ENCODE data around the gene ZPBP. TPM values are rescaled to one million over a fixed set of nuclear protein-coding genes. Genes with fewer than 3 reads are reported as not detected.
A peak's percentile ranks its signal among the peaks of the same experiment; 100 is the strongest.

ZPBP gene, protein sequence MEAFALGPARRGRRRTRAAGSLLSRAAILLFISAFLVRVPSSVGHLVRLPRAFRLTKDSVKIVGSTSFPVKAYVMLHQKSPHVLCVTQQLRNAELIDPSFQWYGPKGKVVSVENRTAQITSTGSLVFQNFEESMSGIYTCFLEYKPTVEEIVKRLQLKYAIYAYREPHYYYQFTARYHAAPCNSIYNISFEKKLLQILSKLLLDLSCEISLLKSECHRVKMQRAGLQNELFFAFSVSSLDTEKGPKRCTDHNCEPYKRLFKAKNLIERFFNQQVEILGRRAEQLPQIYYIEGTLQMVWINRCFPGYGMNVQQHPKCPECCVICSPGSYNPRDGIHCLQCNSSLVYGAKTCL
- total RNA-seq: not detected

GRCh38 chr7:50092579-50093491 is at the start of gene ZPBP:
TSS of gene ZPBP (minus strand) at chr7:50093246. CDS start at chr7:50093194, 52 bp downstream.
- peak; percentile 47 for DNase-seq (ENCODE audit: low spot score)
- peak; percentile 99 for ATAC-seq

GRCh38 chr7:50142425-50143017 is 49.5 kb upstream of the ZPBP start:
- ATAC-seq (peak; percentile 83), DNase-seq (ENCODE audit: low spot score) (no peak)

- ATAC-seq (no peak), DNase-seq (ENCODE audit: low spot score) (no peak)
Measured at GRCh38 chr7:50141854-50142253, 48.8 kb upstream of the ZPBP start.

DNA sequence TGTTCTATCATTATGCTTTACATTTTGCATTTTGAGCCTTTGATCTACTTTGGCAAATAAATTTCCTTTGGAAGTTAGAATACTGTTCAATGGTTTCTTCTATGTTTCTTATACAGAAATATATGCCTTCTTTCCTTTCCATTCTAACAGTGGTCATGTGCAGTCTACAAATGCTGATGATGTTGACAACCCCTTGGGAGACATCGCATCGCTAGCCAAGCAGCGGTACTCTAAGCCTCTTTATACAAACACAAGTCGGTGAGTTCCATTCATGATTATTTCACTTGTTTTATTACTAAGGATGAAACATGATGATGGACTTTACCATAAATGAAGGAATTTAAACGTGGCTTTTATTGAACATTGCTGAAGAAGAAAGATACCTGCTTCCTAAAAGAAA is 48.1 kb upstream of the ZPBP start:
- DNase-seq (ENCODE audit: low spot score): no peak
- no peak for ATAC-seq

- ATAC-seq (no peak), DNase-seq (ENCODE audit: low spot score) (no peak)
Measured at GRCh38 chr7:50140688-50141087, 47.6 kb upstream of the ZPBP start.

- DNase-seq (ENCODE audit: low spot score) (no peak), ATAC-seq (no peak)
Measured at GRCh38 chr7:50138101-50138500, 45.1 kb upstream of the ZPBP start.

GRCh38 chr7:50125766-50126165 is 32.7 kb upstream of the ZPBP start:
- no peak for ATAC-seq
- DNase-seq (ENCODE audit: low spot score): no peak

DNA sequence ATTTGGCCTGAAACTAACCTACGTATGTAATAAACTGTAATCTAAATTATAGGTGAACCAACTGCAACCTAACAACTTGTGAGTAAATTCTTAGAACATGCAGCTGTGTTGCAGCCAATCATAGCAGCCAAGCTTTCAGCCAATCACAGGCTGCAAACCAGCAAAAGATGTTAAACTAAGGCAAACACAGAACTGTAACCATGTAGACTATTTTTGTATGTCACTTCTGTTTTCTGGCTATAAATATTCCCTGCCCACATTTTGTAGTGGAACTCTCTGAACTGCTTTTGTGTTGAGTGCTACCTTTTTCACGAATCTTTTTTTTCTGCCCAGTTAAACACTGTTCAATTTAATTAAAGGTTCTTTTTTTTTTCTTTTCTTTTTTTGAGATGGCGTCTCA is 28.2 kb upstream of the ZPBP start:
- no peak for DNase-seq (ENCODE audit: low spot score)
- ATAC-seq: no peak

DNA sequence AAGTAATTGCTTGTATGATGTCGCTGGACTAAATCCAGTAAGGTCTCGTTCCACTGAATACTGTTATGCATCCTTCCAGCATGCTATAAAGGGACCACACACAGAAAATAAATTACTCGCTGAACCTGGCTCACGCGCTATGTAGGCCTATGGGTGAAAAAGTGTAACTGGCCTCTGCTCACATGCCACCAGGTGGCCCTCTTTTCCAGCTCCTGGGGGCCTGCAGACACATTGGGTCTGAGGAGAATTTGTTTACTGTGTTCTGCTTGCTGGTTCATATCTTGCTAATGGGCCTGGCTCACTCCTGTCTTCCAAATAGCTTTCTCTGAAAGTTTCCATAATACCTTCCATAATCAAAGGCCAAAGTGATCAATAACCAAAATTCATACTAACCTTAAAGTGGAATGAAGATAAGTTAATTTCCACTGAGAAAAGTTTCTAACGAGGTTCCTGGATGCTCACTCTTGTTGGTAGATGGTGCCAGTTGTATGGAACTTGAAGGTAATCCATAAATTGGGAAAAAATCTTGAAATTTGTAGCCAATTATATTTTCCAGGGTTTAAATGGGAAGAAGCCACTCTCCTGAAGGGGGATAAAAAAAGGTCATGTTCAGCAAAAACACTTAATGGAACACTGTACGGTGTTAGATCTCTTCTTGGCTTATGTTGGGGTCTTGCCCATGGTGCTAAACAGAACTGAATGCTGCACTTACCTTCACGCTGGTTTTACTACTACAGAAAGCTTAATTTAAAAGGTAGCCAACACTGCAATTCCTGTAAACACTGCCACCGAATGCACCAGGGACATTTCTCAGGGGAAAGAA is 27.0 kb upstream of the ZPBP start:
- ATAC-seq (no peak), DNase-seq (ENCODE audit: low spot score) (no peak)

- ATAC-seq (no peak), DNase-seq (ENCODE audit: low spot score) (no peak)
Measured at GRCh38 chr7:50112250-50112649, 19.2 kb upstream of the ZPBP start.

DNA sequence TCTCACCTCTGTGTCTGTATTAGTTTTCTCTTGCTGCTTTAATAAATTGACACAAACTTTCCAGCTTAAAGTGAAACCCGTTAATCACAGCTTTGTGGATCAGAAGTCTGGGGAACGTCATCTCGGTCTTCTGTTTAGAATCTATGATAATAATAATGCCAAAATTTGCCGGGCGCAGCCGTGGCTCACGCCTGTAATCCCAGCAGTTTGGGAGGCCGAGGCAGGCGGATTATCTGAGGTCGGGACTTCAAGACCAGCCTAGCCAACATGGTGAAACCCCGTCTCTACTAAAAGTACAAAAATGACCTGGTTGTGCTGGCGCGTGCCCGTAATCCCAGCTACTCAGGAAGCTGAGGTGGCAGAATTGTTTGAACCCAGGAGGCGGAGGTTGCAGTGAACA is 8.8 kb upstream of the ZPBP start:
- no peak for ATAC-seq
- no peak for DNase-seq (ENCODE audit: low spot score)

DNA sequence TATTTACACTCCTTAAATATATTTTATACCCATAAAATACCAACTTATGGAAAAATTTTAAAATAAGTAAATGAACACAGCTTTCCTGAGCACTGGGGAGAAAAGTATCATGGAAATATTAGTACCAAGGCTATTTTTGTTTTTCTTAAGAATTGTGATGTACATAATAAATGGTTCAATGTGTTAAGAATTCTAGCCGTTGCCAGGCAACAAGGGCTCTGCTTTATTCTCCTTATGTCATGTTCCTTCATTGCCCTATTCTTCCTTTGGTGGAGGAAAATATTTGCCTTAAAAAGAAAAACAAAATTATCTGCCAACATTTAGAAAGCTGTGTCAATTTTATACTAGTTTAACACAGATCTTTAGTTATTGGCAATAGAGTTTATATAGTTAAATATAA is 2.6 kb upstream of the ZPBP start:
- DNase-seq (ENCODE audit: low spot score): no peak
- no peak for ATAC-seq

GRCh38 chr7:50088463-50089129 is 4.5 kb downstream of the ZPBP start:
- no peak for DNase-seq (ENCODE audit: low spot score)
- ATAC-seq: no peak

DNA sequence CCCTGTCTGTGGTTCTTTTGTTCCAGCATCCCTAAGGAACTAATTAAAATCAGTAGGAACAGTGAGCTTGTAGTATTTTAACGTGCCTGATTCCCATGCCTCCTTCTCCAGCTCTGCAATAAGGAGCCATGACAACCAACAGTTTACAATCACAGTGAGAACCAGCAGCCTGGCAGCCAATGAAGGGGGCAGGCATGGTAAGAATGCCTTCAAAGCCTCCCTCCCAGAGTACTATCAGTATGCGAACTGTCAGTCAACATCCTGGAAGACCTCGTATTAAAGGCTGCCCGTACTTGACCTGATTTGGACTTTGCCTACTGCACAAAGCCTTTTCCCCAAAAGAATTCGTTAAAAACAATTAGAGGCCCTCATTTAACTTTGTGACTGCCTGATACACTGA is 7.7 kb downstream of the ZPBP start:
- ATAC-seq: no peak
- DNase-seq (ENCODE audit: low spot score): no peak

DNA sequence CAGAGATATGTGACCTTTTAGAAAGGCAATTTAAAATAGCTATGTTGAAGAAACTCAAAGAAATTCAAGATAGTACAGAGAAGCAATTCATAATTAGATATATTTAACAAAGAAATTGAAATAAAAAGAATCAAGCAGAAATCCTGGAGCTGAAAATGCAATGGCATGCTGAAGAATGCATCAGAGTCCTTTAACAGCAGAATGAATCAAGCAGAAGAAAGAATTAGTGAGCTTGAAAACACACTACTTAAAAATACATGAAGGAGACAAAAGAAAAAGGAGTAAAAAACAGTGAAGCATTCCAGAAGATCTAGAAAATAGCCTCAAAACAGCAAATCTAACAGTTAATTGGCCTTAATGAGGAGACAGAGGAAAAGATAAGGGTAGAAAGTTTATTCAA is 20.0 kb downstream of the ZPBP start:
- DNase-seq (ENCODE audit: low spot score): no peak
- ATAC-seq: no peak

- ATAC-seq (peak; percentile 78), DNase-seq (ENCODE audit: low spot score) (peak; percentile 50)
Measured at GRCh38 chr7:50069613-50070012, 23.4 kb downstream of the ZPBP start.

DNA sequence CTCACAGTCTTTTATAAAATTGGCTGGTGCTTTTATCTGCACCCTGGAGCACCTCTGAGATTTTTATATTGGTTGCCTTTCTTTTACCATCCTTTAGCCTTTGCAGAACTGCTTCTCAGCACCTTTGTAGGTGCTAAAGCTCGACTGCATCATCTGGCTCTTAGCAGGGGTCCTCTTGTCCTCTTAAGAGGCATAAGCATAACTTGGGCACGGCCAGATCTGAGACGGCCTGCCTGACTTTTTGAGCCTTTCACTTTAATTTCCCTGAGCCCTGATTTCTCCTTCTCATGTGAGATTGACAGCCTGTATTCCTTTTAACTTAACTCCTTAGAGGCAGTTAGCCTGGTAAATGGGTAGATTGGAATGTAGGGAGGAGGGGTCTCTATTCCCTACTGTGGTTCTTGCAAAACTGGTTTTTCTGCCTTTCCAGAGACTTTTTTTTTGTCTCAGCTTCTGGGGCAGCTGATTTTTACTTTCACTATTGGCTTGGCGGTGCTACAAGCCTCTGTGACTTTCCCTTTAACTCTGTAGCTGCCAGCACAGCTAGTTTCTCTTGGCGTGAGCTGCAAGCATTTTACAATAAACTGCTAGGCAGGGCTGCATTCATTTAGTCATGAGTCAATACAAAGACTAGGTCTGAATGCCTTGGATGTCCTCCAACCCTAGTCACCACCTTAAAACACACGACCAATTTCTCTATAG is 24.0 kb downstream of the ZPBP start:
- peak; percentile 49 for DNase-seq (ENCODE audit: low spot score)
- ATAC-seq: peak; percentile 78

DNA sequence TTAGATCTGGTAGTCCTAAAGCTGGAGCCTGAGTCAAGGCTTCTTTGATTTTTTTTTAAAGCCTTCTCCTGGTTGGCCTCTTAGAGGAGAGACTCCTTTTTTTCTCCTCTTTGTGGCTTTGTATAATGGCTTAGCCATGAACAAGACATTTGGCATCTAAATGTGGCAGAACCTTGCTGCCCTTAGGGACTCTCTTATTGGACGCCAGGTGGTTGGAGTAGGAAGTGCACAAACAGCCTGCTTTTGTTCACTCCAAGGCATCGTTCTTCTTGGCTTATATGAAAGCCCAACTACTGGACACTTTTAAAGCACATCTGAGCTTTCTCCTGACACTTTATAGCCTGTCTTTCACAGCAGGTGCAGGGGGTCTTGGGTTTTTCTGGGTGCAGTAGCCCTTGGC is 25.0 kb downstream of the ZPBP start:
- ATAC-seq (peak; percentile 71), DNase-seq (ENCODE audit: low spot score) (no peak)

DNA sequence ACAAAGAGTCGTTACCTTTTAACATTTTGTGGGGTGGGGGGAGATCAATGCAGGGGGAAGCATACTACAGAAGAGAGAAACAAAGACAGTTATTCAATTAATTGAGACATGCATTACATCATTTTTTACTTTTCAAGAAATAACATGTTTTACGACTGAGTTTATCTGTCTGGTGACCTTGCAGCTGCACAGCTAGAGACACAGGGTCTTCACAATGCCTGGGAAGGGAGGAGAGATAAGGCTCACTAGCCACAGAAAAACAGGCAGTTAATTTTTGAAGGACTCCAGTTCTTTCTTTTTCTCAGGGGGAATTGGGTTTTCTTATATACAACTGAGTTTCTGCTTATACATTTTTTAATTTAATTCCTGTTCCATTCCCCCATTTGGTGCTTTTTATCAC is 30.1 kb downstream of the ZPBP start:
- no peak for ATAC-seq

DNA sequence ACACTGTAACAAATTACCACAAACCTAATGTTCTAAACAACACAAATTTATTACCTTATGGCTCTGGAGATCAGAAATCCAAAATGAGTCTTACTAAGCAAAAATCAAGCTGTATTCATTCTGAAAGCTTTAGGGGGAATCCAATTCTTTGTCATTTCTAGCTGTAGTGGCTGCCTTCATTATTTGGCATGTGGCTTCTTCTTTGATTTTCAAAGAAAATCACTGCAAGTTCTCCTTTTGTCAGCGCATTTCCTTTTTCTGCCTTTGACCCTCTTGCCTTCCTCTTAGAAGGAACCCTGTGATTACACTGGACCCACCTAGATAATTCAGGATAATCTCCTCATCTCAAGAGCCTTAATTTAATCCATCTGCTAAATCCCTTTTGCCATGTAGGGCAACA is 36.9 kb downstream of the ZPBP start:
- ATAC-seq: no peak
- DNase-seq (ENCODE audit: low spot score): no peak

More for the DNA sequence above, 30.1 kb downstream of the ZPBP start:
- no peak for DNase-seq (ENCODE audit: low spot score)
